Type B pancreatic cell (in vitro differentiated cells): ENCODE results near the gene CXXC5. TPM values are rescaled to one million over a fixed set of nuclear protein-coding genes. Genes with fewer than 3 reads are reported as not detected.

Experiments
- DNase-seq: peaks from one replicate; pipeline ENCODE4 v3.0.0; 2021; ENCODE audit warnings: mixed read lengths; ENCODE audit not compliant: unreplicated experiment; ENCODE audit errors: extremely low spot score
- H3K27ac Mint-ChIP-seq: 2 replicates; pipeline ENCODE4 v1.8.0; 2021; ENCODE audit warnings: mild to moderate bottlenecking, mixed read lengths
- H3K27me3 Mint-ChIP-seq: 2 replicates; pipeline ENCODE4 v1.8.0; 2021; ENCODE audit warnings: mixed read lengths
- H3K36me3 Mint-ChIP-seq: 2 replicates; pipeline ENCODE4 v1.8.0; 2021; ENCODE audit warnings: mixed read lengths
- H3K4me1 Mint-ChIP-seq: one replicate; pipeline ENCODE4 v1.8.0; 2021; ENCODE audit warnings: mixed read lengths; ENCODE audit not compliant: unreplicated experiment
- H3K4me3 Mint-ChIP-seq: 2 replicates; pipeline ENCODE4 v1.8.0; 2021; ENCODE audit warnings: mild to moderate bottlenecking, mixed read lengths
- H3K9me3 Mint-ChIP-seq: 2 replicates; pipeline ENCODE4 v1.8.0; 2021; ENCODE audit warnings: mixed read lengths
- total RNA-seq: library from RNA; stranded (reverse); gene quantifications from 2 replicates; pipeline ENCODE4 v1.2.1, GENCODE V29; 2021; ENCODE audit warnings: low replicate concordance
- TF ChIP-seq, protein P1 (sequence below): fragments of 200-600 bp; sonication (generic); conservative IDR thresholded peaks from 2 replicates; pipeline ENCODE4 v1.5.0; 2021; ENCODE audit warnings: antibody characterized with exemption, mild to moderate bottlenecking

The CXXC5 gene
- total RNA-seq, 1 donor from 2014 or later = 58.6 TPM

DNA sequence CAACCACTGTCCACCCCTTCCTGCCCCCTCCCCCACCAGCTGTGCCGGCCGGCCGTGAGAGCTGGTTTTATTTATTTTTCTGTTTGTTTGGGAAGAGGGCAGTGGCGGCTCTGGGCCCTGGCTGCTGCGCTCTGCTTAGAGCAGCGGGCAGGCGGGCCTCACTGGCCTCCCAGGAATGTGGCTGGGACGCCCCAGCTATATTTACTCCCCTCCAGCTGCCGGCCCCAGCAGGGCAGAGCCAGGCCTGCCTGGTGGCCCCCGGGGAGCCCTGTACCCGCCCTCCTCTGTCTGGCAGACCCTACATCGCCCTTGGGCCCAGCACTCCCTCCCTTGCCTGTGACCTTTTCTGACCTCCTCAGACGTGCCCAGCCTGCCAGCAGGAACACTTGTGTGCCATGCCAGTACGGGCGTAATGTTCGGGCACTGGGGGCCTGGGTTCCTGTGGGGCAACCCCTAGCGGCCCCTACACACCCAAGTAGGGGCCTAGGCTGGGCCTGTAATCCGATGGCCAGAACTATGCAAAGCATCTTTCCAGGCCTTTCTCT, 7.7 kb downstream of the CXXC5 start:
- Mint-ChIP-seq H3K36me3 (no peaks in the 10 kb centered on the region), H3K4me3 (peak overlapping the region; percentile 71), H3K9me3 (no peaks in the 10 kb centered on the region), H3K27ac (peak overlapping the region; percentile 70), H3K27me3 (no peaks in the 10 kb centered on the region), H3K4me1 (peaks cover 52% of the 10 kb centered on the region)
- no peak for DNase-seq
- TF ChIP-seq, protein P1, sequence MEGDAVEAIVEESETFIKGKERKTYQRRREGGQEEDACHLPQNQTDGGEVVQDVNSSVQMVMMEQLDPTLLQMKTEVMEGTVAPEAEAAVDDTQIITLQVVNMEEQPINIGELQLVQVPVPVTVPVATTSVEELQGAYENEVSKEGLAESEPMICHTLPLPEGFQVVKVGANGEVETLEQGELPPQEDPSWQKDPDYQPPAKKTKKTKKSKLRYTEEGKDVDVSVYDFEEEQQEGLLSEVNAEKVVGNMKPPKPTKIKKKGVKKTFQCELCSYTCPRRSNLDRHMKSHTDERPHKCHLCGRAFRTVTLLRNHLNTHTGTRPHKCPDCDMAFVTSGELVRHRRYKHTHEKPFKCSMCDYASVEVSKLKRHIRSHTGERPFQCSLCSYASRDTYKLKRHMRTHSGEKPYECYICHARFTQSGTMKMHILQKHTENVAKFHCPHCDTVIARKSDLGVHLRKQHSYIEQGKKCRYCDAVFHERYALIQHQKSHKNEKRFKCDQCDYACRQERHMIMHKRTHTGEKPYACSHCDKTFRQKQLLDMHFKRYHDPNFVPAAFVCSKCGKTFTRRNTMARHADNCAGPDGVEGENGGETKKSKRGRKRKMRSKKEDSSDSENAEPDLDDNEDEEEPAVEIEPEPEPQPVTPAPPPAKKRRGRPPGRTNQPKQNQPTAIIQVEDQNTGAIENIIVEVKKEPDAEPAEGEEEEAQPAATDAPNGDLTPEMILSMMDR = no peak

GRCh38 chr5:139657363-139658321, 9.5 kb downstream of the CXXC5 start:
- H3K4me1 Mint-ChIP-seq = peaks cover 50% of the 10 kb centered on the region
- TF ChIP-seq, protein P1 = no peak
- DNase-seq = no peak
- peak overlapping the region; percentile 73 for H3K27ac Mint-ChIP-seq
- H3K4me3 Mint-ChIP-seq = peak overlapping the region; percentile 54
- H3K36me3 Mint-ChIP-seq = no peaks in the 10 kb centered on the region
- no peaks in the 10 kb centered on the region for H3K27me3 Mint-ChIP-seq
- H3K9me3 Mint-ChIP-seq = no peaks in the 10 kb centered on the region

- H3K27ac Mint-ChIP-seq = peak overlapping the region; percentile 67
- no peaks in the 10 kb centered on the region for H3K27me3 Mint-ChIP-seq
- peaks cover 47% of the 10 kb centered on the region for H3K4me1 Mint-ChIP-seq
- peak overlapping the region; percentile 75 for H3K4me3 Mint-ChIP-seq
- no peaks in the 10 kb centered on the region for H3K36me3 Mint-ChIP-seq
- no peak for DNase-seq
- TF ChIP-seq, protein P1 = no peak
- H3K9me3 Mint-ChIP-seq = no peaks in the 10 kb centered on the region
Observed at GRCh38 chr5:139658501-139658927, 10.4 kb downstream of the CXXC5 start.

GRCh38 chr5:139658928-139659667, 10.9 kb downstream of the CXXC5 start:
- H3K4me1 Mint-ChIP-seq = peaks cover 43% of the 10 kb centered on the region
- TF ChIP-seq, protein P1 = no peak
- peak overlapping the region; percentile 75 for H3K4me3 Mint-ChIP-seq
- no peaks in the 10 kb centered on the region for H3K27me3 Mint-ChIP-seq
- no peaks in the 10 kb centered on the region for H3K36me3 Mint-ChIP-seq
- no peak for DNase-seq
- peak overlapping the region; percentile 67 for H3K27ac Mint-ChIP-seq
- no peaks in the 10 kb centered on the region for H3K9me3 Mint-ChIP-seq

- Mint-ChIP-seq H3K9me3 (no peaks in the 10 kb centered on the region), H3K36me3 (no peaks in the 10 kb centered on the region), H3K4me1 (peaks cover 37% of the 10 kb centered on the region), H3K27ac (peak overlapping the region; percentile 78), H3K27me3 (no peaks in the 10 kb centered on the region), H3K4me3 (peak overlapping the region; percentile 55)
- DNase-seq = no peak
- TF ChIP-seq, protein P1 = no peak
Observed at GRCh38 chr5:139659695-139660101, 11.5 kb downstream of the CXXC5 start.
